Psoas muscle (tissue), 8 donors: ENCODE data around the gene PEX14. TPM values are rescaled to one million over a fixed set of nuclear protein-coding genes. Genes with fewer than 3 reads are reported as not detected.

Source experiments
- ATAC-seq, 4 donors: fragments of 200-7000 bp; cut with Tn5 transposase; one replicate each; pipeline ENCODE4 v1.9.1; 2020; ENCODE audit warnings: moderate library complexity in 3 of 4, mild to moderate bottlenecking in 2 of 4
- DNase-seq, 2 donors: peaks; one replicate each; pipeline ENCODE4 v3.0.0-alpha.2; 2020
- H3K27ac ChIP-seq: fragments of 200-600 bp; one replicate; pipeline ENCODE4 v1.8.0; 2022
- H3K27me3 ChIP-seq, 3 donors: fragments of 200-600 bp in 1 of 3; one replicate each; pipeline versions ENCODE4 v1.6.1 to v1.8.0; 2013 to 2022; ENCODE audit warnings: low read length in 2 of 3, mild to moderate bottlenecking in 2 of 3, moderate library complexity in 1 of 3; ENCODE audit not compliant: insufficient read depth in 3 of 3
- H3K36me3 ChIP-seq, 2 donors: fragments of 200-600 bp in 1 of 2; one replicate each; pipeline versions ENCODE4 v1.6.1 to v1.8.0; 2013 to 2022; ENCODE audit warnings: low read depth in 1 of 2, mild to moderate bottlenecking in 1 of 2, moderate library complexity in 1 of 2; ENCODE audit not compliant: insufficient read depth in 1 of 2
- H3K4me1 ChIP-seq: fragments of 200-600 bp; one replicate; pipeline ENCODE4 v1.8.0; 2022
- H3K4me3 ChIP-seq: fragments of 200-600 bp; one replicate; pipeline ENCODE4 v1.8.0; 2022; ENCODE audit warnings: mild to moderate bottlenecking
- H3K9me3 ChIP-seq: fragments of 200-600 bp; one replicate; pipeline ENCODE4 v1.8.0; 2022
- CTCF ChIP-seq: fragments of 200-600 bp; IDR thresholded peaks from one replicate; pipeline ENCODE4 v1.8.0; 2022; ENCODE audit warnings: antibody characterized with exemption
- WGBS, 3 donors: extraction: QIAGEN DNeasy Blood & Tissue Kit; methylation state at CpG; one replicate each; pipeline versions ENCODE4 v1.1.6 to v1.1.7; 2013; 5-methylcytosine and 5-hydroxymethylcytosine counted together
- intact Hi-C, 2 donors: fragments of 100-400 bp; cut with DNase I; formaldehyde crosslinking; loops; one replicate each; pipeline versions ENCODE4 v1.11.0 to v1.14.2; 2022
- polyA plus RNA-seq, 3 donors: library from polyadenylated mRNA; stranded (reverse); fragments of 200-250 nt; gene quantifications; one replicate each; pipeline ENCODE4 v1.2.3, GENCODE V29; 2013
- total RNA-seq, 4 donors: library from RNA; stranded (reverse); fragmentation: NEBNext Ultra II Directional in 2 of 4; extraction: Animal tissue kit (Norgen Biotek cat#: 25700) in 2 of 4; gene quantifications; one replicate each; pipeline versions ENCODE4 v1.2.1 to v1.2.4, GENCODE V29; 2021 to 2023
- donor health status: healthy with polysubstance abuse.
- donor health status: DM: no; HTN: no; CAD: no; lungs with moderate emphysema.
- donor health status: Bipolar disorder and iron deficiency.
- donor health status: healthy.
- donor health status: DM: yes; HTN: yes; CAD: no.
- donor health status: DM: no; HTN: no; CAD: no.
- donor health status: DM: no; HTN: no; CAD: no.
- donor health status: DM: yes; HTN: yes; CAD: no.

PEX14 gene
- total and polyA plus RNA-seq, 7 donors = 13.7 to 23.5 (median 20.7) TPM

GRCh38 chr1:10564063-10564462, 89.3 kb downstream of the PEX14 start:
- 98 to 100% (median 98%) methylated on average over 2 of the region's 2 CpGs for WGBS, 3 donors
- intact Hi-C loops = no loop called here
- no peak for ATAC-seq

GRCh38 chr1:10569531-10569930, 94.8 kb downstream of the PEX14 start:
- intact Hi-C loops = no loop called here
- peaks cover under 1% of the 10 kb centered on the region for H3K9me3 ChIP-seq
- WGBS, 3 donors = 93 to 100% (median 98%) methylated on average over 1 of the region's 1 CpG
- no peaks in the 10 kb centered on the region for H3K27me3 ChIP-seq
- peaks cover 6% of the 10 kb centered on the region for H3K4me1 ChIP-seq
- DNase-seq (no peak), ATAC-seq (no peak)
- no peak overlapping the region for H3K27ac ChIP-seq
- H3K36me3 ChIP-seq = no peaks in the 10 kb centered on the region
- H3K4me3 ChIP-seq = no peak overlapping the region
- no peak for TF ChIP-seq CTCF

More at GRCh38 chr1:10564063-10564462, 89.3 kb downstream of the PEX14 start:
- Histone ChIP-seq H3K36me3 (no peaks in the 10 kb centered on the region), H3K4me1 (peaks cover 13% of the 10 kb centered on the region), H3K4me3 (no peak overlapping the region), H3K9me3 (peaks cover 8% of the 10 kb centered on the region), H3K27ac (no peak overlapping the region), H3K27me3 (no peaks in the 10 kb centered on the region)
- no peak for TF ChIP-seq CTCF
- DNase-seq = no peak

DNA sequence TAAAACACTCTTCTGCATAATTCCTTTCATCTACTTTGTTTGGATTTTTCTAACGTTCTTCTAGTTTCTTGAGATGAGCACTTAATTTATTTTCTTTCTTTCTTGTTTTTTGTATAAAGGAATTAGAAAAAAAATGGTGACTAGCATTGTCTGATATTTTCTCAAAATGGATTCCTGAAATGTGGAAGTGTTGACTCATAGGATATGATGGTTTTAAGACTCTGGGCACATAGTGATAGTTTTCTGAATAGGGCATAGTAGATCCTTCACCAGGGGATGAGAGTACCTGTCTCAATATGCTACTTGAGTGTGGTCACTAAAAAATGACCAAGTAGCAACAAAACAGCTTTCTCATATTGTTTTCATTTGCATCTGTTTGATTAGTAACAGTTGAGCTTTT, 100.9 kb downstream of the PEX14 start:
- no peak for TF ChIP-seq CTCF
- H3K9me3 ChIP-seq = no peaks in the 10 kb centered on the region
- intact Hi-C loops = no loop called here
- H3K36me3 ChIP-seq = peaks cover 0 to 3% of the 10 kb centered on the region in 2 donors
- H3K27me3 ChIP-seq = no peaks in the 10 kb centered on the region
- DNase-seq (no peak), ATAC-seq (no peak)
- no peaks in the 10 kb centered on the region for H3K4me1 ChIP-seq
- no peak overlapping the region for H3K27ac ChIP-seq
- WGBS, 3 donors = 68 to 70% (median 68%) methylated on average over 1 of the region's 1 CpG
- no peak overlapping the region for H3K4me3 ChIP-seq

DNA sequence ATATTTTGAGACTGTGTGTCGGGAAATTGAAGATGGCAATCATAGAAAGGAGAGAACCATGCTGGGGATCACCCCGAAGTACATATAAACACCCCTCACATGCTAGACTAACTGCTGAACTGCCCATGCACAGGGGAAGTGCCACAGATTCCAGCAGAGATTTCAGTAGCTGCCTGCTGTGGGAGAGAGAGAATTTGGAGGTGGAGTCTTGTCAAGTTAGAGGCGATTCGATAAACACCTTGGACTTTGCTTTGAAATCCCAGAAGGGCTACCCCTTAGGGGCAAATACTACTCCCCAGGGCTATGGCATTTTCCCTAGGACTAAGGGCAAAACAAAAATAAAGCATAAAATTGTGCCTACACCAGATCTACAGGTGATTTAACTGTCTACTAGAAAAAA, 103.3 kb downstream of the PEX14 start:
- no peak for ATAC-seq

More for the DNA sequence above, 103.3 kb downstream of the PEX14 start:
- no peak overlapping the region for H3K4me3 ChIP-seq
- no peaks in the 10 kb centered on the region for H3K9me3 ChIP-seq
- no peak for TF ChIP-seq CTCF
- no peak for DNase-seq
- peaks cover 0 to 3% of the 10 kb centered on the region in 2 donors for H3K36me3 ChIP-seq
- WGBS, 3 donors = 81 to 88% (median 81%) methylated on average over 4 of the region's 4 CpGs
- no peaks in the 10 kb centered on the region for H3K4me1 ChIP-seq
- no peaks in the 10 kb centered on the region for H3K27me3 ChIP-seq
- intact Hi-C loops = no loop called here
- no peak overlapping the region for H3K27ac ChIP-seq
